PC-3 (cell line): ENCODE measurements around the gene CNTD1. TPM values are rescaled to one million over a fixed set of nuclear protein-coding genes. Genes with fewer than 3 reads are reported as not detected.

Experiments used
- ATAC-seq: fragments of 200-7000 bp; cut with Tn5 transposase; 2 replicates; pipeline ENCODE4 v1.9.1; 2020; ENCODE audit warnings: mild to moderate bottlenecking, moderate library complexity
- BruUV-seq: library from RNA; stranded (reverse); fragments of 400-500 nt; replicated peaks from 2 replicates; lab custom pipeline; 2021; lab: Mats Ljungman, UMichigan
- CTCF ChIA-PET: fragments of 300-600 bp; sonication (Branson Sonifier 250); formaldehyde crosslinking; loops from one replicate; lab custom pipeline; 2022; ENCODE audit warnings: antibody characterized with exemption; lab: Charles Lee
- POLR2A ChIA-PET: fragments of 300-600 bp; sonication (Branson Sonifier 250); formaldehyde crosslinking; loops from one replicate; lab custom pipeline; 2022; ENCODE audit warnings: antibody characterized with exemption; ENCODE audit not compliant: unreplicated experiment; lab: Charles Lee
- DNase-seq: peaks from one replicate; pipeline ENCODE4 v3.0.0-alpha.2; 2015
- H2AFZ ChIP-seq: fragments of 300-600 bp; sonication (generic); 2 replicates; pipeline ENCODE4 v1.6.0; 2016; ENCODE audit warnings: antibody characterized with exemption, low read length
- H3F3A ChIP-seq: fragments of 300-600 bp; sonication (generic); one replicate; pipeline ENCODE4 v1.6.0; 2017; ENCODE audit warnings: antibody characterized with exemption, low read length, control low read depth, mild to moderate bottlenecking; ENCODE audit not compliant: unreplicated experiment
- H3K27ac ChIP-seq: fragments of 300-600 bp; sonication (generic); 2 replicates; pipeline ENCODE4 v1.5.1; 2016; ENCODE audit warnings: mild to moderate bottlenecking, low read length
- H3K27me3 ChIP-seq: fragments of 300-600 bp; sonication (generic); 2 replicates; pipeline ENCODE4 v1.6.1; 2016; ENCODE audit warnings: low read length, mixed read lengths
- H3K36me3 ChIP-seq: fragments of 300-600 bp; sonication (generic); 2 replicates; pipeline ENCODE4 v1.6.1; 2016; ENCODE audit warnings: low read depth, mixed run types, low read length, mixed read lengths
- H3K4me1 ChIP-seq: fragments of 300-600 bp; sonication (generic); 2 replicates; pipeline ENCODE4 v1.5.1; 2016; ENCODE audit warnings: low read length; ENCODE audit not compliant: insufficient read depth
- H3K4me2 ChIP-seq: fragments of 300-600 bp; sonication (generic); 2 replicates; pipeline ENCODE4 v1.6.0; 2016; ENCODE audit warnings: low read length
- H3K4me3 ChIP-seq: fragments of 300-600 bp; sonication (generic); 2 replicates; pipeline ENCODE4 v1.5.1; 2016; ENCODE audit warnings: mild to moderate bottlenecking, low read length, mixed read lengths
- H3K79me2 ChIP-seq: fragments of 300-600 bp; sonication (generic); 2 replicates; pipeline ENCODE4 v1.6.1; 2017; ENCODE audit warnings: low read length, mixed read lengths
- H3K9ac ChIP-seq: fragments of 300-600 bp; sonication (generic); 2 replicates; pipeline ENCODE4 v1.6.0; 2016; ENCODE audit warnings: mild to moderate bottlenecking, low read length
- H3K9me2 ChIP-seq: fragments of 300-600 bp; sonication (generic); replicated peaks from 2 replicates; pipeline ENCODE4 v1.6.1; 2016; ENCODE audit warnings: mixed run types, low read length, mixed read lengths
- H3K9me3 ChIP-seq: fragments of 300-600 bp; sonication (generic); 2 replicates; pipeline ENCODE4 v1.6.1; 2016; ENCODE audit warnings: low read length, mixed read lengths
- H4K20me1 ChIP-seq: fragments of 300-600 bp; sonication (generic); 2 replicates; pipeline ENCODE4 v1.6.1; 2016; ENCODE audit warnings: low read length, mixed read lengths
- EZH2 ChIP-seq: fragments of 300-600 bp; sonication (generic); IDR thresholded peaks from one replicate; pipeline ENCODE4 v1.6.1; 2017; ENCODE audit warnings: antibody characterized with exemption, mild to moderate bottlenecking, low read length; ENCODE audit not compliant: unreplicated experiment
- EZH2phosphoT487 ChIP-seq: fragments of 300-600 bp; sonication (generic); IDR thresholded peaks from 2 replicates; pipeline ENCODE4 v1.6.1; 2018; ENCODE audit warnings: mild to moderate bottlenecking, antibody characterized with exemption, low read length, borderline replicate concordance
- intact Hi-C: fragments of 100-400 bp; cut with micrococcal nuclease; formaldehyde crosslinking; loops from 2 replicates; pipeline ENCODE4 v1.9.0; 2023
- total RNA-seq: library from RNA; depleted of rRNA; stranded (reverse); fragments of >200 nt; gene quantifications from 2 replicates; pipeline ENCODE4 v1.2.3, GENCODE V29; 2014
- TF ChIP-seq, protein P1 (sequence below): fragments of 300-600 bp; sonication (generic); conservative IDR thresholded peaks from 2 replicates; pipeline ENCODE4 v1.5.1; 2017; ENCODE audit warnings: antibody characterized with exemption, low read depth, mild to moderate bottlenecking, low read length

CNTD1 gene
- total RNA-seq, 1 experiment from 2014 or later = not detected

- Histone ChIP-seq H3K27ac (peak overlapping the region; percentile 89), H3K4me3 (peak overlapping the region; percentile 99)
Measured at GRCh38 chr17:42783062-42783790, 15.4 kb upstream of the CNTD1 start.

DNA sequence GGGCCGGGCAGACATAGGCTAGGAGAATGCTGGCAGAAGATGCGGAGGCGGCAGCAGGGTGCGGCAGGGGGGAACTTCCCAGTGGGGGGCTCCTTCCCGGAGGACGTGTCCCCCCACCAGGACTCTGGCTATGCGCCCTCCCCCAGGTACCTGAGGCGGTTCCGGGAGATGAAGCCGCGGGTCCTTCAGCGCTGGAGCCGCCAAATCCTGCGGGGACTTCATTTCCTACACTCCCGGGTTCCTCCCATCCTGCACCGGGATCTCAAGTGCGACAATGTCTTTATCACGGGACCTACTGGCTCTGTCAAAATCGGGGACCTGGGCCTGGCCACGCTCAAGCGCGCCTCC lies 14.9 kb upstream of the CNTD1 start:
- Histone ChIP-seq H3K79me2 (peaks cover 54% of the 10 kb centered on the region), H3K27ac (peak overlapping the region; percentile 89), H4K20me1 (no peaks in the 10 kb centered on the region), H2AFZ (no peak overlapping the region), H3K36me3 (peaks cover 33% of the 10 kb centered on the region), H3K9me2 (no peaks in the 10 kb centered on the region), H3K4me3 (peak overlapping the region; percentile 26; the same call in 1 of the 2 replicates), H3K4me2 (peak overlapping the region; percentile 93), H3F3A (no peaks in the 10 kb centered on the region), H3K9me3 (no peaks in the 10 kb centered on the region), H3K4me1 (peaks cover 32% of the 10 kb centered on the region), H3K9ac (no peak overlapping the region), H3K27me3 (no peaks in the 10 kb centered on the region)
- ChIA-PET CTCF (interaction anchor here (0.5 to 1.1 kb wide), 2 partner anchors 205 to 821 kb away, joined by 3 read pairs; no protein-coding TSS in a partner anchor), POLR2A (interaction anchor here (0.6 to 1.0 kb wide), 3 partner anchors 10 to 62 kb away, joined by 6 to 10 read pairs (median 7); no protein-coding TSS in a partner anchor)
- intact Hi-C loops = loop anchor here (5.0 kb wide), 1 partner anchor 39 kb away; the partner anchor contains the start of gene BECN1
- ATAC-seq (no peak), DNase-seq (no peak)
- no TSS peak for BruUV-seq
- TF ChIP-seq, protein P1, sequence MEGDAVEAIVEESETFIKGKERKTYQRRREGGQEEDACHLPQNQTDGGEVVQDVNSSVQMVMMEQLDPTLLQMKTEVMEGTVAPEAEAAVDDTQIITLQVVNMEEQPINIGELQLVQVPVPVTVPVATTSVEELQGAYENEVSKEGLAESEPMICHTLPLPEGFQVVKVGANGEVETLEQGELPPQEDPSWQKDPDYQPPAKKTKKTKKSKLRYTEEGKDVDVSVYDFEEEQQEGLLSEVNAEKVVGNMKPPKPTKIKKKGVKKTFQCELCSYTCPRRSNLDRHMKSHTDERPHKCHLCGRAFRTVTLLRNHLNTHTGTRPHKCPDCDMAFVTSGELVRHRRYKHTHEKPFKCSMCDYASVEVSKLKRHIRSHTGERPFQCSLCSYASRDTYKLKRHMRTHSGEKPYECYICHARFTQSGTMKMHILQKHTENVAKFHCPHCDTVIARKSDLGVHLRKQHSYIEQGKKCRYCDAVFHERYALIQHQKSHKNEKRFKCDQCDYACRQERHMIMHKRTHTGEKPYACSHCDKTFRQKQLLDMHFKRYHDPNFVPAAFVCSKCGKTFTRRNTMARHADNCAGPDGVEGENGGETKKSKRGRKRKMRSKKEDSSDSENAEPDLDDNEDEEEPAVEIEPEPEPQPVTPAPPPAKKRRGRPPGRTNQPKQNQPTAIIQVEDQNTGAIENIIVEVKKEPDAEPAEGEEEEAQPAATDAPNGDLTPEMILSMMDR = no peak
- TF ChIP-seq EZH2 = no peak
- TF ChIP-seq EZH2phosphoT487 = no peak

More at GRCh38 chr17:42783062-42783790, 15.4 kb upstream of the CNTD1 start:
- peak overlapping the region; percentile 90 for H3K9ac ChIP-seq
- H3K9me2 ChIP-seq = no peaks in the 10 kb centered on the region
- peak overlapping the region; percentile 93 for H3K4me2 ChIP-seq
- ATAC-seq = peak; percentile 34
- H3K27me3 ChIP-seq = no peaks in the 10 kb centered on the region
- peaks cover 27% of the 10 kb centered on the region for H3K36me3 ChIP-seq
- peaks cover 54% of the 10 kb centered on the region for H3K79me2 ChIP-seq
- no peaks in the 10 kb centered on the region for H4K20me1 ChIP-seq
- BruUV-seq = TSS peak; percentile 23
- ChIA-PET POLR2A (interaction anchor here (0.5 to 1.0 kb wide), 5 partner anchors 9 to 984 kb away, joined by 3 to 10 read pairs (median 6); no protein-coding TSS in a partner anchor), CTCF (interaction anchor here (0.5 to 1.1 kb wide), 3 partner anchors 40 to 821 kb away, joined by 3 read pairs; no protein-coding TSS in a partner anchor)
- peak; percentile 91 for DNase-seq
- H2AFZ ChIP-seq = no peak overlapping the region
- H3F3A ChIP-seq = no peaks in the 10 kb centered on the region
- intact Hi-C loops = loop anchor here (5.0 kb wide), 1 partner anchor 39 kb away; the partner anchor contains the start of gene BECN1
- H3K9me3 ChIP-seq = no peaks in the 10 kb centered on the region
- H3K4me1 ChIP-seq = peaks cover 32% of the 10 kb centered on the region
- TF ChIP-seq, protein P1 = no peak
- TF ChIP-seq EZH2phosphoT487 (no peak), EZH2 (no peak)
